Adrenal gland (tissue), 5 donors: ENCODE data around the gene CPA2.

Source experiments
- CTCF ChIP-seq, 6 experiments: fragments of 450-650 bp in 4 of 6; fragments of 200-600 bp in 2 of 6; sonication (generic) in 1 of 6; IDR thresholded peaks; 1 replicate in 5 of 6; 2 replicates in 1 of 6; pipeline versions ENCODE4 v1.5.1 to v1.8.0; 2016 to 2021; ENCODE audit warnings: antibody characterized with exemption in 6 of 6, mild to moderate bottlenecking in 2 of 6, moderate library complexity in 1 of 6
- POLR2A ChIP-seq, 2 donors: fragments of 450-650 bp; IDR thresholded peaks; one replicate each; pipeline ENCODE4 v1.6.1; 2017; ENCODE audit warnings: antibody characterized with exemption in 2 of 2, mild to moderate bottlenecking in 2 of 2, moderate library complexity in 1 of 2
- donor health status: DM: no; HTN: no; CAD: no.

GRCh38 chr7:130221746-130222145 is 44.9 kb upstream of the CPA2 start:
- TF ChIP-seq CTCF (IDR thresholded peaks at IDR 0.05) (no peak), POLR2A (IDR thresholded peaks at IDR 0.05) (no peak)
